ENCODE results near the gene SLC4A5. TPM values are rescaled to one million over a fixed set of nuclear protein-coding genes. Genes with fewer than 3 reads are reported as not detected.
A peak's percentile ranks its signal among the peaks of the same experiment; 100 is the strongest.

The SLC4A5 gene
- total and polyA plus RNA-seq, 2 of the 8 experiments (the other 6 are each of a cell fraction or from before 2014, with no cell fraction given), result 0.42 to 0.52 TPM

GRCh38 chr2:74334931-74335333 is 8.3 kb downstream of the SLC4A5 start (continued):
- no peak for TF ChIP-seq ATF2 (IDR thresholded peaks at IDR 0.05; ENCODE audit: low read length)
- no peak for TF ChIP-seq RBBP5 (IDR thresholded peaks at IDR 0.05; ENCODE audit: borderline replicate concordance, low read depth, low read length)
- no peak for TF ChIP-seq TBP (IDR thresholded peaks at IDR 0.05; ENCODE audit: low read depth, low read length)
- TF ChIP-seq KDM1A (IDR thresholded peaks at IDR 0.05; ENCODE audit: borderline replicate concordance, low read length), result peak; percentile 80; the same call in 1 of the 2 replicates
- TF ChIP-seq JUN (IDR thresholded peaks at IDR 0.05; ENCODE audit: low read depth, low read length), result no peak
- TF ChIP-seq GABPA (IDR thresholded peaks at IDR 0.05; ENCODE audit: borderline replicate concordance, insufficient read depth, low read length), result peak; percentile 31; the same call in 1 of the 2 replicates
- no peak for TF ChIP-seq MAFK (IDR thresholded peaks at IDR 0.05; ENCODE audit: low read depth, low read length)
- no peak for TF ChIP-seq RNF2 (IDR thresholded peaks at IDR 0.05; ENCODE audit: borderline replicate concordance, low read depth, low read length, missing control alignments, poor library complexity, severe bottlenecking)
- TF ChIP-seq HDAC6 (IDR thresholded peaks at IDR 0.05; ENCODE audit: low read depth, low read length), result no peak
- TF ChIP-seq FOSL1 (IDR thresholded peaks at IDR 0.05; ENCODE audit: insufficient read depth, low read depth, low read length), result no peak
- TF ChIP-seq, protein P1, sequence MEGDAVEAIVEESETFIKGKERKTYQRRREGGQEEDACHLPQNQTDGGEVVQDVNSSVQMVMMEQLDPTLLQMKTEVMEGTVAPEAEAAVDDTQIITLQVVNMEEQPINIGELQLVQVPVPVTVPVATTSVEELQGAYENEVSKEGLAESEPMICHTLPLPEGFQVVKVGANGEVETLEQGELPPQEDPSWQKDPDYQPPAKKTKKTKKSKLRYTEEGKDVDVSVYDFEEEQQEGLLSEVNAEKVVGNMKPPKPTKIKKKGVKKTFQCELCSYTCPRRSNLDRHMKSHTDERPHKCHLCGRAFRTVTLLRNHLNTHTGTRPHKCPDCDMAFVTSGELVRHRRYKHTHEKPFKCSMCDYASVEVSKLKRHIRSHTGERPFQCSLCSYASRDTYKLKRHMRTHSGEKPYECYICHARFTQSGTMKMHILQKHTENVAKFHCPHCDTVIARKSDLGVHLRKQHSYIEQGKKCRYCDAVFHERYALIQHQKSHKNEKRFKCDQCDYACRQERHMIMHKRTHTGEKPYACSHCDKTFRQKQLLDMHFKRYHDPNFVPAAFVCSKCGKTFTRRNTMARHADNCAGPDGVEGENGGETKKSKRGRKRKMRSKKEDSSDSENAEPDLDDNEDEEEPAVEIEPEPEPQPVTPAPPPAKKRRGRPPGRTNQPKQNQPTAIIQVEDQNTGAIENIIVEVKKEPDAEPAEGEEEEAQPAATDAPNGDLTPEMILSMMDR (IDR thresholded peaks at IDR 0.05; ENCODE audit: control extremely low read depth in 1 of 3, insufficient read depth in 1 of 3, low read depth in 1 of 3, low read length in 3 of 3), result peak; percentile 90 to 95 (median 95)
- TF ChIP-seq SAP30 (IDR thresholded peaks at IDR 0.05; ENCODE audit: insufficient read depth, insufficient replicate concordance, low read length), result no peak
- no peak for TF ChIP-seq CREB1 (IDR thresholded peaks at IDR 0.05)
- TF ChIP-seq SRF (IDR thresholded peaks at IDR 0.05; ENCODE audit: low read depth, low read length), result no peak
- TF ChIP-seq SP4 (IDR thresholded peaks at IDR 0.05; ENCODE audit: low read length), result no peak

All from H1 (cell line).